Measurements from ENCODE around the gene MTX1. TPM values are rescaled to one million over a fixed set of nuclear protein-coding genes. Genes with fewer than 3 reads are reported as not detected.
"Not testable (repeated sequence)": the region's sequence is repeated elsewhere in the genome, so short reads cannot be mapped to it uniquely, and the experiment has no call there.

MTX1 gene
- total RNA-seq, 6 donors from 2014 or later: 23.0 to 68.4 (median 37.4) TPM

DNA sequence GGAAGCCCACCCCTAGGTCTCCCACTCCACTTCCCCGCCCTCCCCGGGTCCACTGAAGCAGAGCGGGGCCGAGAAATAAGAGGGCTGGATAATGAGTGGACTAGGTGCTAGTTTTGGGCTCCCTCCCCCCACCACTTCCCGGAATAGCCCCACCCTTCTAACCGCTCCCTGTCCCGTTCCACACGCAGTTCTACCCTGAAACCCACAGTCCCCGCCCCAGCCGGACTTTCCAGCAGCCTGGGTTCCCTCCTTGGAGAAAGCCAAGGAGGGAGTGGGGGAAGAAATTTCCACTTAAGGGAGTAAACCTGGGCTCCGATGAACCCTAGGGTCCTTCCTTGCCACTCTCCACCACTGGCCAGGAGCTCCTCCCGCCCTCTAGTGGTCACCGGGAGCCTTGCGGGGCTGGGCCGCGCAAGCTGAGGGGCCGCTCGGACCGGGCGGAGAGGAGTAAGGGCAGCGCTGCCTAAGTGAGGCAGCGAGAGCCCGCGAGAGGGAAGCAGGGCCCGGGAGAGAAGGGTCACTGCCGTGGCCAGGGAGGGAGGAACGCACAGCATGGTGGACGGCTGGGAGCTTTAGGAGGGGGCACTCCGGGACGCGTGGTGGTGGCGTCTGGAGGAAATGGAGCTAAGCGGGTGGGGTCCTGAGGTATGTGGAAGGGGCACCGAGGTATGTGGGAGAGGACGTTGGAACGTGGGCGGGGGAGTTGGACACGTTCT, 15.1 kb upstream of the MTX1 start:
- Histone ChIP-seq H3K36me3 (peaks cover 0 to 14% (median 5%) of the 10 kb centered on the region in 4 donors), H3K4me3 (peak overlapping the region; percentile 16 to 69 (median 58)), H3K4me1 (peaks cover 23 to 32% (median 27%) of the 10 kb centered on the region in 4 donors), H3K9me3 (no peaks in the 10 kb centered on the region), H3K27ac (peak overlapping the region; percentile 90 to 96 (median 91)), H3K27me3 (no peaks in the 10 kb centered on the region)
- peak; percentile 60 to 71 for TF ChIP-seq POLR2AphosphoS5 (IDR thresholded peaks at IDR 0.05)
- TF ChIP-seq EP300 (IDR thresholded peaks at IDR 0.05): peak in 3 of 4 donors; percentile 34 to 79 (median 77)
- peak in 2 of 4 donors; percentile 48 to 73 for TF ChIP-seq POLR2A (IDR thresholded peaks at IDR 0.05)
- TF ChIP-seq, protein P1, sequence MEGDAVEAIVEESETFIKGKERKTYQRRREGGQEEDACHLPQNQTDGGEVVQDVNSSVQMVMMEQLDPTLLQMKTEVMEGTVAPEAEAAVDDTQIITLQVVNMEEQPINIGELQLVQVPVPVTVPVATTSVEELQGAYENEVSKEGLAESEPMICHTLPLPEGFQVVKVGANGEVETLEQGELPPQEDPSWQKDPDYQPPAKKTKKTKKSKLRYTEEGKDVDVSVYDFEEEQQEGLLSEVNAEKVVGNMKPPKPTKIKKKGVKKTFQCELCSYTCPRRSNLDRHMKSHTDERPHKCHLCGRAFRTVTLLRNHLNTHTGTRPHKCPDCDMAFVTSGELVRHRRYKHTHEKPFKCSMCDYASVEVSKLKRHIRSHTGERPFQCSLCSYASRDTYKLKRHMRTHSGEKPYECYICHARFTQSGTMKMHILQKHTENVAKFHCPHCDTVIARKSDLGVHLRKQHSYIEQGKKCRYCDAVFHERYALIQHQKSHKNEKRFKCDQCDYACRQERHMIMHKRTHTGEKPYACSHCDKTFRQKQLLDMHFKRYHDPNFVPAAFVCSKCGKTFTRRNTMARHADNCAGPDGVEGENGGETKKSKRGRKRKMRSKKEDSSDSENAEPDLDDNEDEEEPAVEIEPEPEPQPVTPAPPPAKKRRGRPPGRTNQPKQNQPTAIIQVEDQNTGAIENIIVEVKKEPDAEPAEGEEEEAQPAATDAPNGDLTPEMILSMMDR (IDR thresholded peaks at IDR 0.05): peak; percentile 98 to 99 (median 98)
- WGBS, 2 donors: 0 to 1% methylated on average over 24 to 38 of the region's 38 CpGs
- peak; percentile 94 to 96 for DNase-seq
- peak; percentile 92 to 94 for ATAC-seq (ENCODE audit: low FRiP score in 2 of 2)

DNA sequence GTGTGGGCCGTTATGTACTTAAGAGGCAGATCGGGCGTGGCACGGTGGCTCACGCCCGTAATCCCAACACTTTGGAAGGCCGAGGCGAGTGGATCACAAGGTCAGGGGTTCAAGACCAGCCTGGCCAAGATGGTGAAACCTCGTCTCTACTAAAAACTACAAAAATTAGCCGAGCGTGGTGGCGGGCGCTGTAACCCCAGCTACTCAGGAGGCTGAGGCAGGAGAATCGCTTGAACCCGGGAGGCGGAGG, 14.6 kb upstream of the MTX1 start:
- H3K4me1 ChIP-seq: peaks cover 23 to 32% (median 27%) of the 10 kb centered on the region in 4 donors
- not testable (repeated sequence) for DNase-seq; ATAC-seq (ENCODE audit: low FRiP score in 2 of 2); H3K27me3 ChIP-seq; H3K9me3 ChIP-seq
- peak overlapping the region in 3 of 4 donors; percentile 58 to 69 (median 58) for H3K4me3 ChIP-seq
- H3K36me3 ChIP-seq: peaks cover 0 to 14% (median 7%) of the 10 kb centered on the region in 4 donors
- peak overlapping the region; percentile 90 to 96 (median 91) for H3K27ac ChIP-seq
- WGBS, 2 donors: 4 to 5% methylated on average over 13 to 16 of the region's 16 CpGs

DNA sequence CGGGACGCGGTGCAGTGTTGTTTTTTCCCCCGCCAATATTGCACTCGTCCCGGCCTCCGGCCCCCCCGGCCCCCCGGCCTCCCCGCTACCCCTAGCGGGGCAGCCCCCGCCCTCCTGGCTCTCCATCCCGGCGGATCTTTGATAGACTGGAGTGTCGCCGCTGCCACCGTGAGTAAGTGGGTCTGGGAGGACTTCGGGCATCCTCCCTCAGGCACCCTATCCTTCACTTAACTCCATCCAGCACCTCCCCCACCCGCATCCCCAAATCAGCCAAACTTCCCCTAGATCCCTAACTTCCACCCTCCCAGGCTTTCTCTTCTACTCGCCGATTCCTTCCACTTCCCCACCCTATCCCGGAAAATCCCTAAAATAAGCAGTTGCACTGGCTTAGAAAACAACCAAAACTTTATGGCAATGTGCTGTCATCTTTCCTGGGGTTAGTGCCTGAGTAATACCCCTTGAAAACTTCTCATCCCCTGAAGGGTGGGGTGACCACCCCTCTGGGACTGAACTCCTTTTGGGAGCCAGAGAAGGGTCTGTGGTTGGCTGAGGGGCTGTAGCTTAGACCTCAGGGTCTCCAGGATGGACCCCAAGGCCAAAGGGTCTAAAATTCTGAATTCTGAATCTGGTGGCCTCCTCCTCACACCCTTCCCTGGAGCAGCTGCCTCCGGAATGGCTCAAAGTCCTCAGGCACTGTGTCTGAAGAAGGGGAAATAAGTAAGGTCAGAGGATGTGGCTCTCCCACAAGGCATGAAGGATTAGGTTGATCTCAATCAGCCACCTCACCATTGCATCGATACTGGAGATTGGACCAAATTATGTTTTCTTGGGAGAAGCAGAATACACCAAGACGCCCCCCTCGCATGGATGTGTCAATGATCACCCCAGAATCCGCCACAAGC, 13.0 kb upstream of the MTX1 start:
- H3K27ac ChIP-seq: peak overlapping the region; percentile 90 to 96 (median 91)
- TF ChIP-seq EP300 (IDR thresholded peaks at IDR 0.05) (no peak), POLR2A (IDR thresholded peaks at IDR 0.05) (no peak), POLR2AphosphoS5 (IDR thresholded peaks at IDR 0.05) (no peak)
- TF ChIP-seq, protein P1 (IDR thresholded peaks at IDR 0.05): no peak
- DNase-seq (no peak), ATAC-seq (ENCODE audit: low FRiP score in 2 of 2) (no peak)
- peaks cover 0 to 14% (median 7%) of the 10 kb centered on the region in 4 donors for H3K36me3 ChIP-seq
- peaks cover 23 to 32% (median 27%) of the 10 kb centered on the region in 4 donors for H3K4me1 ChIP-seq
- H3K4me3 ChIP-seq: peak overlapping the region; percentile 58 to 69 (median 63)
- no peaks in the 10 kb centered on the region for H3K27me3 ChIP-seq
- H3K9me3 ChIP-seq: no peaks in the 10 kb centered on the region
- 35 to 37% methylated on average over 15 to 19 of the region's 27 CpGs for WGBS, 2 donors

DNA sequence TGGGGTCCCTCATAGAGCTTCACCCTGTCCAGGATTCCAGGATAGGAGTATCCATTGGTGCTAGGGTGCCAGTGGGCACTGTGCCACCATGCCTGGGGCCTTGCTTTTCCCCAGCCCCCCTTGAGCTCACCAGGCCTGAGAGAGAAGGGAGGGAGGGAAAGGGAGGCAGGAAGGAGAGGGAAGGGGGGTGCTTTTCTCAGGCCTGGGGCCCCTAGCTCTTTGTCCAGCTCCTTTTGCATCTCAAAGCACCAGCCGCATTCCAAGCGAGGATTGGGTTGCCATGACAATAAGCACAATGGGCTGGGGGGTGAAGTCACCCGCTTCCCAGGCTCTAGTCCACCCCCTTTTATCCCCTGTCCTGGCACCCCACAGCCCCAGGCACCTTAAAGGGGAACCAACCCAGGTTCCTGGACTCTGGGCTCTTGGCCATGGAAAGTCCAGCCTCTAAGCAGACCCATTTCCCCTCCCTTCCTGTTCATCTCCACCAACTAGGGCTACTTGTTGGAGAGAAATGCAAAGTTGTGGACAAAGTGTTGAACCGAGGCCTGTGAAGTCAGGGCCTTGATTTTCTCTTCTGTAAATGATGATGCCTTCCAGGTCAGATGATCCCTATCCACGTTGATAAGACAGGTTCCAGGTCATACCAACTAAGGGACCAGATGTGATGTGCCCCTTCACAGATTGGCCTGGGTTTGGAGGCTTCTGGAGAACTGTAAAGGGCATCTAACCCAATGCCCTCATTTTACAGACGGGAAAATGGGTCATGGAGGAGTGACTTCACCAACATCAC, 12.2 kb upstream of the MTX1 start:
- Histone ChIP-seq H3K27me3 (no peaks in the 10 kb centered on the region), H3K9me3 (no peaks in the 10 kb centered on the region), H3K4me3 (peak overlapping the region in 1 of 4 donors; percentile 69), H3K36me3 (peaks cover 0 to 14% (median 7%) of the 10 kb centered on the region in 4 donors), H3K4me1 (peaks cover 23 to 32% (median 27%) of the 10 kb centered on the region in 4 donors), H3K27ac (peak overlapping the region in 2 of 4 donors; percentile 90 to 96)
- TF ChIP-seq EP300 (IDR thresholded peaks at IDR 0.05): no peak
- TF ChIP-seq POLR2A (IDR thresholded peaks at IDR 0.05): peak in 1 of 4 donors; percentile 3
- TF ChIP-seq POLR2AphosphoS5 (IDR thresholded peaks at IDR 0.05): no peak
- TF ChIP-seq, protein P1 (IDR thresholded peaks at IDR 0.05): no peak
- ATAC-seq (ENCODE audit: low FRiP score in 2 of 2): no peak
- WGBS, 2 donors: 90 to 92% methylated on average over 6 of the region's 6 CpGs
- DNase-seq: no peak

Data from upper lobe of left lung (tissue), 6 donors.